HCT116 (cell line): Measurements from ENCODE around the gene PSMA6. TPM values are rescaled to one million over a fixed set of nuclear protein-coding genes. Genes with fewer than 3 reads are reported as not detected.
"Not testable (repeated sequence)": the region's sequence is repeated elsewhere in the genome, so short reads cannot be mapped to it uniquely, and the experiment has no call there.

ENCODE experiments used
- ATAC-seq: fragments of 200-7000 bp; cut with Tn5 transposase; 2 replicates; pipeline ENCODE4 v1.9.1; 2020; ENCODE audit warnings: mild to moderate bottlenecking, moderate library complexity
- BruUV-seq: library from RNA; stranded (reverse); fragments of 400-500 nt; replicated peaks from 2 replicates; lab custom pipeline; 2021; lab: Mats Ljungman, UMichigan
- CTCF ChIA-PET: fragments of 300-600 bp; sonication (Branson Sonifier 250); formaldehyde crosslinking; loops from one replicate; lab custom pipeline; 2021; ENCODE audit warnings: antibody characterized with exemption; lab: Charles Lee
- POLR2A ChIA-PET: fragments of 300-600, 350-600 bp; sonication (Branson Sonifier 250); formaldehyde crosslinking; loops from one replicate; lab custom pipeline; 2021; ENCODE audit warnings: antibody characterized with exemption; lab: Charles Lee
- RAD21 ChIA-PET, 2 experiments: fragments of 300-600 bp; sonication (Branson Sonifier 250); formaldehyde crosslinking; loops; one replicate each; lab custom pipeline; 2023; ENCODE audit warnings: low total read pairs in 2 of 2; ENCODE audit not compliant: uncharacterized antibody in 2 of 2, unreplicated experiment in 2 of 2, low non-redundant PET in 1 of 2; lab: Charles Lee
- DNase-seq: peaks from one replicate; pipeline ENCODE4 v3.0.0-alpha.2; 2010; ENCODE audit warnings: low read depth, low spot score
- H2AFZ ChIP-seq: fragments of 200-600 bp; shearing (Covaris generic), sonication (generic); 2 replicates; pipeline ENCODE4 v1.6.1; 2017; ENCODE audit warnings: low read depth, mixed run types, mixed read lengths, antibody characterized with exemption, low read length; ENCODE audit not compliant: poor library complexity, severe bottlenecking
- H3K27ac ChIP-seq: 2 replicates; pipeline ENCODE4 v1.5.1; 2012; ENCODE audit warnings: low read depth, low read length
- H3K27me3 ChIP-seq: fragments of 200-600 bp; sonication (generic); 2 replicates; pipeline ENCODE4 v1.6.1; 2016; ENCODE audit warnings: mixed run types, low read length, mixed read lengths; ENCODE audit not compliant: insufficient read depth
- H3K36me3 ChIP-seq, 2 experiments: fragments of 200-500 bp in 1 of 2; fragments of 200-600 bp in 1 of 2; sonication (Bioruptor generic) in 1 of 2; sonication (generic) in 1 of 2; 2 replicates each; pipeline versions ENCODE4 v1.5.1 to v1.6.1; 2014 to 2016; ENCODE audit warnings: low read length in 2 of 2, inconsistent platforms in 1 of 2, mixed read lengths in 1 of 2, mixed run types in 1 of 2; ENCODE audit not compliant: insufficient read depth in 2 of 2, control insufficient read depth in 1 of 2
- H3K4me1 ChIP-seq, 2 experiments: fragments of 200-600 bp in 1 of 2; sonication (generic) in 1 of 2; 2 replicates each; pipeline versions ENCODE4 v1.5.1 to v1.6.1; 2012 to 2017; ENCODE audit warnings: low read length in 2 of 2, inconsistent platforms in 1 of 2, mild to moderate bottlenecking in 1 of 2, mixed read lengths in 1 of 2, mixed run types in 1 of 2, moderate library complexity in 1 of 2; ENCODE audit not compliant: insufficient read depth in 2 of 2, control insufficient read depth in 1 of 2
- H3K4me2 ChIP-seq: fragments of 200-600 bp; sonication (generic); 2 replicates; pipeline ENCODE4 v1.6.1; 2017; ENCODE audit warnings: mixed run types, low read length, mixed read lengths
- H3K4me3 ChIP-seq, 2 experiments: fragments of 200-600 bp in 1 of 2; sonication (generic) in 1 of 2; replicated peaks in 1 of 2; 2 replicates each; pipeline ENCODE4 v1.5.1; 2011 to 2016; ENCODE audit warnings: low read length in 2 of 2, control low read depth in 1 of 2, low read depth in 1 of 2, mild to moderate bottlenecking in 1 of 2, mixed read lengths in 1 of 2, mixed run types in 1 of 2
- H3K79me2 ChIP-seq: fragments of 200-600 bp; sonication (generic); 2 replicates; pipeline ENCODE4 v1.6.1; 2017; ENCODE audit warnings: mild to moderate bottlenecking, mixed run types, low read length, moderate library complexity, mixed read lengths; ENCODE audit not compliant: insufficient read depth
- H3K9ac ChIP-seq: fragments of 200-600 bp; sonication (generic); 2 replicates; pipeline ENCODE4 v1.6.1; 2016; ENCODE audit warnings: low read length, mixed read lengths
- H3K9me2 ChIP-seq: fragments of 200-600 bp; sonication (generic), shearing (Covaris generic); 2 replicates; pipeline ENCODE4 v1.6.1; 2017; ENCODE audit warnings: mixed run types, mild to moderate bottlenecking, moderate library complexity; ENCODE audit not compliant: insufficient read depth
- H3K9me3 ChIP-seq, 2 experiments: fragments of 200-500 bp in 1 of 2; fragments of 200-600 bp in 1 of 2; sonication (Bioruptor generic) in 1 of 2; sonication (generic) in 1 of 2; 2 replicates each; pipeline ENCODE4 v1.6.1; 2014 to 2017; ENCODE audit warnings: low read length in 2 of 2, mixed read lengths in 2 of 2, inconsistent platforms in 1 of 2, low read depth in 1 of 2, mild to moderate bottlenecking in 1 of 2, mixed run types in 1 of 2, moderate library complexity in 1 of 2; ENCODE audit not compliant: control insufficient read depth in 1 of 2, insufficient read depth in 1 of 2
- H4K20me1 ChIP-seq: fragments of 200-600 bp; sonication (generic), shearing (Covaris generic); 2 replicates; pipeline ENCODE4 v1.6.1; 2017; ENCODE audit warnings: mixed run types, mild to moderate bottlenecking, moderate library complexity; ENCODE audit not compliant: insufficient read depth
- CEBPB ChIP-seq: IDR thresholded peaks from 2 replicates; pipeline ENCODE4 v1.6.1; 2012; ENCODE audit warnings: low read depth
- EZH2 ChIP-seq: fragments of 200-600 bp; sonication (generic); IDR thresholded peaks from 2 replicates; pipeline ENCODE4 v1.6.1; 2017; ENCODE audit warnings: antibody characterized with exemption, mixed run types
- FOSL1 ChIP-seq: IDR thresholded peaks from 2 replicates; pipeline ENCODE4 v1.6.1; 2012; ENCODE audit warnings: low read depth
- POLR2A ChIP-seq: IDR thresholded peaks from 2 replicates; pipeline ENCODE4 v1.7.0; 2011; ENCODE audit warnings: borderline replicate concordance; ENCODE audit not compliant: insufficient read depth, insufficient read length; ENCODE audit errors: extremely low read depth
- SP1 ChIP-seq: IDR thresholded peaks from 2 replicates; pipeline ENCODE4 v1.6.1; 2012; ENCODE audit warnings: low read depth
- ZNF274 ChIP-seq: fragments of 200-500 bp; sonication (Bioruptor generic); IDR thresholded peaks from 2 replicates; pipeline ENCODE4 v1.6.1; 2014; ENCODE audit warnings: mild to moderate bottlenecking, low read depth, low read length, inconsistent platforms
- intact Hi-C: fragments of 100-400 bp; cut with micrococcal nuclease; formaldehyde crosslinking; loops from 2 replicates; pipeline ENCODE4 v1.10.0; 2022
- total RNA-seq: library from RNA; stranded (reverse); gene quantifications from one replicate; pipeline ENCODE4 v1.2.1, GENCODE V29; 2021; ENCODE audit not compliant: unreplicated experiment

Gene PSMA6
- total RNA-seq, 1 experiment from 2014 or later = 194 TPM

DNA sequence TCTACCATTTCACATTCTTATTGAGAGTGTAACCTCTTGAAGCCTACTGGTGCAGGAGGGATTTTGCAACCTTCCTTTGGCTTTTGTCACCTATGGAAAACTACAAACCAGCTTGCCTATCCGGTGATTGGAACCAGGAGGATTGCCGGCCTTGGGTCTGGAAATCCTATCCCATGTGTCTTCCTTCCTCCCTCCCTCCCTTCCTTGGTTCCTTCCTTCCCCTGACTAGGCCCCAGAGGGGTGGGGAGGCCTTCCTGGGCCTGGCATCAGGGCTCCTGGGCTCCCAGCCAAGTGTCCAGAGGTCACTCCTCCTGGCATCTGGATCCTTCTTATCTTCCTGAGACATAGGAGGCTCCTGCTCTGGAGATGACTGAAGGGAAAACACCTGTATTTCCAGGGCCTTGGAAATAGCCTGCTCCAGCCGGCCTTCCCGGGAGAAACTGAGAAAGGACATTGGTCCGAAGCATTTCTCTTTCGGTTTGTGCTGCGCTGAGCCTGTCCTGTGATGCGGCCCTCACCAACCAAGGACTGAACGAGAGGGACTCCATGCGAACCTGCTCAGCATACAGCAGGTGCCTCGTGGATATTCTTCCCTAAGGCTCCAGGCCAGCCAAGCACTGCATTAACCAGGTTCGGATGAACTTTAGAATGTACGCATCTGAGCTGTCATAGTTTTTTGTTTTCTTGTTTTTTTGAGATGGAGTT is 43.4 kb downstream of the PSMA6 start (continued):
- TF ChIP-seq EZH2 (no peak), POLR2A (no peak), FOSL1 (no peak), ZNF274 (no peak)

DNA sequence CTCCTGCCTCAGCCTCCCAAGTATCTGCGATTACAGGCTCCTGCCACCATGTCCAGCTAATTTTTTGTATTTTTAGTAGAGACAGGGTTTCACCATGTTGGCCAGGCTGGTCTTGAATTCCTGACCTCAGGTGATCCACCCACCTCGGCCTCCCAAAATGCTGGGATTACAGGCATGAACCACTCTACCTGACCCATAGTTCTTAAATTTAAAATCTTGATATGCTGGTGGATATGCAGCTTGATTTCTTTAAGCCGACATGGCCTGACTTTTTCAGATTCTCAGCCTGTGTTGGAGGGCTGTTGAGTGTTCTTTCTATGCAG is 44.0 kb downstream of the PSMA6 start:
- BruUV-seq, CTCF ChIA-PET: not testable (repeated sequence)

GRCh38 chr14:35336494-35337268 is 44.5 kb downstream of the PSMA6 start:
- Histone ChIP-seq H2AFZ (no peak overlapping the region), H3K4me3 (no peak overlapping the region), H3K27me3 (no peaks in the 10 kb centered on the region), H3K4me1 (peaks cover 69 to 70% of the 10 kb centered on the region in 2 experiments), H3K27ac (peak overlapping the region; percentile 41), H3K4me2 (peak overlapping the region; percentile 25), H3K9ac (no peak overlapping the region; the same call in 1 of the 2 replicates), H3K9me2 (no peaks in the 10 kb centered on the region), H4K20me1 (no peaks in the 10 kb centered on the region), H3K36me3 (no peaks in the 10 kb centered on the region), H3K9me3 (no peaks in the 10 kb centered on the region), H3K79me2 (no peaks in the 10 kb centered on the region)
- no peak for DNase-seq
- POLR2A ChIA-PET = interaction anchor here (0.5 to 1.2 kb wide), 2 partner anchors 18 to 45 kb away, joined by 3 read pairs; partner anchors contain the start of gene PSMA6
- no TSS peak for BruUV-seq
- no peak for TF ChIP-seq CEBPB
- peak; percentile 24; the same call in 1 of the 2 replicates for TF ChIP-seq SP1
- intact Hi-C loops = no loop called here
- no peak for ATAC-seq
- RAD21 ChIA-PET = no interaction called here
- CTCF ChIA-PET = no interaction called here

More for the DNA sequence above, 44.0 kb downstream of the PSMA6 start:
- H3K27ac ChIP-seq = peak overlapping the region; percentile 41; the same call in 1 of the 2 replicates
- ATAC-seq, intact Hi-C loops, H3K9me2 ChIP-seq, H3K4me3 ChIP-seq, H4K20me1 ChIP-seq, H3K27me3 ChIP-seq, H3K9ac ChIP-seq, H3K79me2 ChIP-seq, H3K9me3 ChIP-seq, RAD21 ChIA-PET, H3K36me3 ChIP-seq, DNase-seq, H2AFZ ChIP-seq: not testable (repeated sequence)
- peak overlapping the region; percentile 25 for H3K4me2 ChIP-seq
- H3K4me1 ChIP-seq = peaks cover 69 to 70% of the 10 kb centered on the region in 2 experiments
- POLR2A ChIA-PET = interaction anchor here (0.5 to 1.2 kb wide), 2 partner anchors 18 to 44 kb away, joined by 3 read pairs; partner anchors contain the start of gene PSMA6
